Suprapubic skin (tissue), 4 donors: ENCODE data around the gene TBC1D1. TPM values are rescaled to one million over a fixed set of nuclear protein-coding genes. Genes with fewer than 3 reads are reported as not detected.

Experiments used
- DNase-seq, 2 donors: peaks; one replicate each; pipeline ENCODE4 v3.0.0-alpha.2; 2019; ENCODE audit warnings: low spot score in 2 of 2
- H3K27ac ChIP-seq: fragments of 200-600 bp; sonication (generic); one replicate; pipeline ENCODE4 v1.5.1; 2019
- H3K27me3 ChIP-seq: fragments of 200-600 bp; sonication (generic); one replicate; pipeline ENCODE4 v1.5.1; 2019
- H3K36me3 ChIP-seq: fragments of 200-600 bp; sonication (generic); one replicate; pipeline ENCODE4 v1.5.1; 2019
- H3K4me1 ChIP-seq: fragments of 200-600 bp; sonication (generic); one replicate; pipeline ENCODE4 v1.5.1; 2019
- H3K4me3 ChIP-seq: fragments of 200-600 bp; sonication (generic); one replicate; pipeline ENCODE4 v1.5.1; 2019; ENCODE audit warnings: mild to moderate bottlenecking
- H3K9me3 ChIP-seq: fragments of 200-600 bp; sonication (generic); one replicate; pipeline ENCODE4 v1.5.1; 2019
- EP300 ChIP-seq: sonication (generic); formaldehyde crosslinking; IDR thresholded peaks from one replicate; pipeline ENCODE4 v1.6.1; 2017; ENCODE audit warnings: antibody characterized with exemption
- POLR2A ChIP-seq, 2 donors: fragments of 450-650 bp; IDR thresholded peaks; one replicate each; pipeline ENCODE4 v1.6.1; 2017; ENCODE audit warnings: antibody characterized with exemption in 2 of 2, mild to moderate bottlenecking in 2 of 2, moderate library complexity in 2 of 2
- POLR2AphosphoS5 ChIP-seq, 3 donors: sonication (generic); formaldehyde crosslinking; IDR thresholded peaks; one replicate each; pipeline ENCODE4 v1.6.1; 2017; ENCODE audit warnings: antibody characterized with exemption in 3 of 3
- WGBS: methylation state at CpG from one replicate; pipeline ENCODE4 v1.1.5; 2018; 5-methylcytosine and 5-hydroxymethylcytosine counted together
- total RNA-seq, 4 donors: library from RNA; depleted of rRNA; stranded (reverse); fragments of >200 nt; gene quantifications; one replicate each; pipeline ENCODE4 v1.1.0, GENCODE V29; 2016
- TF ChIP-seq, protein P1 (sequence below), 2 donors: fragments of 200-600 bp in 1 of 2; fragments of 450-650 bp in 1 of 2; sonication (generic) in 1 of 2; IDR thresholded peaks; one replicate each; pipeline ENCODE4 v1.5.1; 2016 to 2019; ENCODE audit warnings: antibody characterized with exemption in 2 of 2, mild to moderate bottlenecking in 1 of 2, moderate library complexity in 1 of 2

TBC1D1 gene
- total RNA-seq, 4 donors from 2014 or later = 16.3 to 32.0 (median 22.2) TPM

DNA sequence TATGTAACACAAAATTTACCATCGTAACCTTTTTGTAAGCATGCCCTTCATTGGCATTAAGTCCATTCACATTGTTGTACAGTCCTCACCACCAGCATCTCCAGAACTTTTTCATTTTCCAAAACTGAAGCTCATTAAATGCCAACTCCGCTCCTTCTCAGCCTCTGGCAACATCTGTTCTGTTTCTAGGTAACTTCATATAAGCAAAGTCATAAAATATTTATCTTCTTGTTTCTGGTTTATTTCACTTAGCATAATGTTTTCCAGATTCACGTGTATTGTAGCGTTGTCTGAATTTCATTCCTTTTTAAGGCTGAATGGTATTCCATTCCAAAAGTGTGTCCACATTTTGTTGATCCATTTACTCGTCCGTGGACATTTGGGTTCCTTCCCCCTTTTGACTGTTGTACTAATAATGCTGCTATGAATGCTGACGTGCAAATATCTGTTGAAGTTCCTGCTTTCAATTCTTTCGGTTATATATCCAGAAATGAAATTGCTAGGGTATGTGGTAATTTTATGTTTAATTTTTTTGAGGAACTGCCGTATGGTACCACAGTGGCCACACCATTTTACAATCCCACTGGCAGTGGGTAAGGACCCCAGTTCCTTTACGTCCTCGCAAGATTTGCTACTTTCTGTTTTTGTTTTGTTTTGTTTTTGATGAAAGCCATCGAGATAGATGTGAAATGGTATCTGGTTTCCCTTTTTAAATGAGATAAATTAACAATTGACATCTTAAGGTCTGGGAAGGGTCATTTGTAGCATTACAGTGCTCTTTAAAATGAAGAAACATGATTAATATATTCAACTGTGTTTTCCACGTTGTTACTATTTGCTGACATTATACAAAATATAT, 132.7 kb downstream of the TBC1D1 start:
- Histone ChIP-seq H3K27me3 (no peaks in the 10 kb centered on the region), H3K9me3 (no peaks in the 10 kb centered on the region), H3K4me3 (no peak overlapping the region), H3K27ac (no peak overlapping the region), H3K36me3 (peaks cover 14% of the 10 kb centered on the region), H3K4me1 (no peaks in the 10 kb centered on the region)
- no peak for DNase-seq
- TF ChIP-seq, protein P1, sequence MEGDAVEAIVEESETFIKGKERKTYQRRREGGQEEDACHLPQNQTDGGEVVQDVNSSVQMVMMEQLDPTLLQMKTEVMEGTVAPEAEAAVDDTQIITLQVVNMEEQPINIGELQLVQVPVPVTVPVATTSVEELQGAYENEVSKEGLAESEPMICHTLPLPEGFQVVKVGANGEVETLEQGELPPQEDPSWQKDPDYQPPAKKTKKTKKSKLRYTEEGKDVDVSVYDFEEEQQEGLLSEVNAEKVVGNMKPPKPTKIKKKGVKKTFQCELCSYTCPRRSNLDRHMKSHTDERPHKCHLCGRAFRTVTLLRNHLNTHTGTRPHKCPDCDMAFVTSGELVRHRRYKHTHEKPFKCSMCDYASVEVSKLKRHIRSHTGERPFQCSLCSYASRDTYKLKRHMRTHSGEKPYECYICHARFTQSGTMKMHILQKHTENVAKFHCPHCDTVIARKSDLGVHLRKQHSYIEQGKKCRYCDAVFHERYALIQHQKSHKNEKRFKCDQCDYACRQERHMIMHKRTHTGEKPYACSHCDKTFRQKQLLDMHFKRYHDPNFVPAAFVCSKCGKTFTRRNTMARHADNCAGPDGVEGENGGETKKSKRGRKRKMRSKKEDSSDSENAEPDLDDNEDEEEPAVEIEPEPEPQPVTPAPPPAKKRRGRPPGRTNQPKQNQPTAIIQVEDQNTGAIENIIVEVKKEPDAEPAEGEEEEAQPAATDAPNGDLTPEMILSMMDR (IDR thresholded peaks at IDR 0.05) = no peak
- TF ChIP-seq EP300 (no peak), POLR2A (IDR thresholded peaks at IDR 0.05) (no peak), POLR2AphosphoS5 (IDR thresholded peaks at IDR 0.05) (no peak)
- WGBS = 79% methylated on average over 13 of the region's 13 CpGs

- no peak overlapping the region for H3K27ac ChIP-seq
- no peak for DNase-seq
- 49% methylated on average over 3 of the region's 3 CpGs for WGBS
These were observed 133.3 kb downstream of the TBC1D1 start for GRCh38 chr4:38024206-38024509.

GRCh38 chr4:38025665-38026064, 134.8 kb downstream of the TBC1D1 start:
- H3K27ac ChIP-seq = no peak overlapping the region
- H3K27me3 ChIP-seq = no peaks in the 10 kb centered on the region
- H3K4me1 ChIP-seq = peaks cover 2% of the 10 kb centered on the region
- WGBS = 96% methylated on average over 7 of the region's 7 CpGs
- peaks cover 12% of the 10 kb centered on the region for H3K36me3 ChIP-seq
- H3K4me3 ChIP-seq = no peak overlapping the region
- no peak for TF ChIP-seq POLR2AphosphoS5 (IDR thresholded peaks at IDR 0.05)
- TF ChIP-seq, protein P1 (IDR thresholded peaks at IDR 0.05) = no peak
- no peak for TF ChIP-seq EP300
- no peak for TF ChIP-seq POLR2A (IDR thresholded peaks at IDR 0.05)
- H3K9me3 ChIP-seq = no peaks in the 10 kb centered on the region
- DNase-seq = no peak

More at GRCh38 chr4:38024206-38024509, 133.3 kb downstream of the TBC1D1 start:
- no peaks in the 10 kb centered on the region for H3K9me3 ChIP-seq
- TF ChIP-seq POLR2AphosphoS5 (IDR thresholded peaks at IDR 0.05) = no peak
- TF ChIP-seq POLR2A (IDR thresholded peaks at IDR 0.05) = no peak
- TF ChIP-seq, protein P1 (IDR thresholded peaks at IDR 0.05) = no peak
- TF ChIP-seq EP300 = no peak
- peaks cover 15% of the 10 kb centered on the region for H3K36me3 ChIP-seq
- no peaks in the 10 kb centered on the region for H3K4me1 ChIP-seq
- no peak overlapping the region for H3K4me3 ChIP-seq
- no peaks in the 10 kb centered on the region for H3K27me3 ChIP-seq

DNA sequence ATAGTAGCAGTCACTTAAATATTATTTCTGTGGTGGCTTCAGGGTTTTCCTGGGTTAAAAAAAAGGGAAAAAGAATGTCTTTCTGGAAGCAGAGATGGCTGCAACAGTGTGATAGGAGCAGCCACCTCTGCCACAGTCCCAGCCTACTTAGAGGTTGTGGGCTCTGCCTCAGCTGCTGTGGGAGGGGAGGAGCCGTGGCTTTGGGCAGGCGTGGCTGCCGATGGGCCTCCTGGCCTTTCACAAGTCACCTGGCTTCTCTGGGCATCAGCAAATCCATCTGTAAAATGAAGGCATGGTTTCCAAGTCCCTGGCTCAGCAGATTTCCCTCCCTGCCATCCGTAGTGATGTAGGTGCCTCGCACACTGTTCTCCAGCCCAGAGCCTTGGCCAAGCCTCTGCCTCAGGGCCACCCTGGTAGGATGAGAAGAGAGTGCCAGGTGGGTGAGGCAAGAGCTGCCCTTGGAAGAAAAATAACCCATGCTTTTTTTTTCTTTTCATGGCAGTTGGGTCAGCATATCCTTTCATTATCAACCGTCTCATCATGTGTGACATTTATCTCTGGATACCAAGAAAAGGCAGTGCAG, 135.4 kb downstream of the TBC1D1 start:
- 69% methylated on average over 6 of the region's 6 CpGs for WGBS
- H3K4me1 ChIP-seq = peaks cover 2% of the 10 kb centered on the region
- no peaks in the 10 kb centered on the region for H3K27me3 ChIP-seq
- no peak overlapping the region for H3K4me3 ChIP-seq
- DNase-seq = no peak
- no peak overlapping the region for H3K27ac ChIP-seq
- no peaks in the 10 kb centered on the region for H3K9me3 ChIP-seq
- H3K36me3 ChIP-seq = peaks cover 7% of the 10 kb centered on the region
- TF ChIP-seq POLR2A (IDR thresholded peaks at IDR 0.05) (no peak), POLR2AphosphoS5 (IDR thresholded peaks at IDR 0.05) (no peak), EP300 (no peak)
- TF ChIP-seq, protein P1 (IDR thresholded peaks at IDR 0.05) = no peak

GRCh38 chr4:38030023-38030422, 139.1 kb downstream of the TBC1D1 start:
- no peak overlapping the region for H3K27ac ChIP-seq
- TF ChIP-seq POLR2AphosphoS5 (IDR thresholded peaks at IDR 0.05) = no peak
- no peak for TF ChIP-seq POLR2A (IDR thresholded peaks at IDR 0.05)
- no peak for TF ChIP-seq EP300
- TF ChIP-seq, protein P1 (IDR thresholded peaks at IDR 0.05) = no peak
- H3K36me3 ChIP-seq = peaks cover 4% of the 10 kb centered on the region
- peaks cover 2% of the 10 kb centered on the region for H3K4me1 ChIP-seq
- no peaks in the 10 kb centered on the region for H3K9me3 ChIP-seq
- no peak overlapping the region for H3K4me3 ChIP-seq
- 39% methylated on average over 3 of the region's 3 CpGs for WGBS
- no peak for DNase-seq
- H3K27me3 ChIP-seq = no peaks in the 10 kb centered on the region
